Hepatocyte (in vitro differentiated cells): ENCODE results near the gene APEH.

Experiments
- EZH2 ChIP-seq: fragments of 200-600 bp; sonication (generic); IDR thresholded peaks from 2 replicates; pipeline ENCODE4 v1.6.1; 2016; ENCODE audit warnings: antibody characterized with exemption, mild to moderate bottlenecking, borderline replicate concordance
- TF ChIP-seq, protein P1 (sequence below): fragments of 200-600 bp; sonication (generic); IDR thresholded peaks from 2 replicates; pipeline ENCODE4 v1.5.1; 2016; ENCODE audit warnings: antibody characterized with exemption, mild to moderate bottlenecking; ENCODE audit not compliant: poor library complexity

DNA sequence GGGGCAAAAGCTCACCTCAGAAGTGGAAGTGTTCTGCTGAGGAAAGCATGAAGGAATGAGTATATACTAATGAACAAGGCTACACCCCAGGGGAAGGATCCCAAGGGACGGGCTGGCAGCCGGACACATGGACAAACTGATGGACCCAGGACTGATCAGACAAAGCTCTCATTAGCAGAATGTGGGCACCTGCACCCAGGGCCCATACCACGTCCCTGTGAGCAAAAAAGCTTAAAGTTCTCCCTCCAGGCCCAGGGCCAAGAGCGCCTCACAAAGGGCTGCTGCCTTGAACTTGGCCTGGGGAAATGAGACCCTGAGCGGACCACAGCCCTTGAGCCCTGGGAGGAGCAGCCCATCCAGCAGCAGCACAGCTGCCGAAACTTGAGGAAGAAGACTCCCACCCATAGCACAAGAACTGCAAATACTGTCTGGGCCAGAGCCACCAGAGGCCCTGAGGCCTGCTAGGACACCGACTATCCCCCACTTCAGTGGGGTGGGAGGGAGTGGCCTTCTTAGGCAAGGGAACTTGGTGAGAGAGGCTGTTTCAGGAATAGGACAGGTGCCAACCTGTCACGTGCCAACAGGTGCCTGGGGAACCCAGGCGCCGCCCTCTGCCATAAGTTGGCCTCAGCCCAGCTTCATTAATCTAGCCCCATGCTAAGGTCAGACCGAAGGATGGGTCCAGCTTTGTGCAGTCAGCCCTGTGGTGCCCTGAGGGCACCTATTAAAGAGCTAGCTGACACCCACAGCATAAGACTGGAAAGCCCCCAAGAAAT is 51.9 kb downstream of the APEH start:
- TF ChIP-seq, protein P1, sequence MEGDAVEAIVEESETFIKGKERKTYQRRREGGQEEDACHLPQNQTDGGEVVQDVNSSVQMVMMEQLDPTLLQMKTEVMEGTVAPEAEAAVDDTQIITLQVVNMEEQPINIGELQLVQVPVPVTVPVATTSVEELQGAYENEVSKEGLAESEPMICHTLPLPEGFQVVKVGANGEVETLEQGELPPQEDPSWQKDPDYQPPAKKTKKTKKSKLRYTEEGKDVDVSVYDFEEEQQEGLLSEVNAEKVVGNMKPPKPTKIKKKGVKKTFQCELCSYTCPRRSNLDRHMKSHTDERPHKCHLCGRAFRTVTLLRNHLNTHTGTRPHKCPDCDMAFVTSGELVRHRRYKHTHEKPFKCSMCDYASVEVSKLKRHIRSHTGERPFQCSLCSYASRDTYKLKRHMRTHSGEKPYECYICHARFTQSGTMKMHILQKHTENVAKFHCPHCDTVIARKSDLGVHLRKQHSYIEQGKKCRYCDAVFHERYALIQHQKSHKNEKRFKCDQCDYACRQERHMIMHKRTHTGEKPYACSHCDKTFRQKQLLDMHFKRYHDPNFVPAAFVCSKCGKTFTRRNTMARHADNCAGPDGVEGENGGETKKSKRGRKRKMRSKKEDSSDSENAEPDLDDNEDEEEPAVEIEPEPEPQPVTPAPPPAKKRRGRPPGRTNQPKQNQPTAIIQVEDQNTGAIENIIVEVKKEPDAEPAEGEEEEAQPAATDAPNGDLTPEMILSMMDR: no peak
- TF ChIP-seq EZH2: no peak
